H9 (cell line): ENCODE results near the gene CCDC12. TPM values are rescaled to one million over a fixed set of nuclear protein-coding genes. Genes with fewer than 3 reads are reported as not detected.
A peak's percentile ranks its signal among the peaks of the same experiment; 100 is the strongest.

Experiments
- DNase-seq: peaks from one replicate; pipeline ENCODE4 v3.0.0-alpha.2; 2017
- H2AFZ ChIP-seq: one replicate; pipeline ENCODE4 v1.6.1; 2013; ENCODE audit warnings: mild to moderate bottlenecking, low read length, control low read depth, moderate library complexity
- H2AK5ac ChIP-seq: 2 replicates; pipeline ENCODE4 v1.6.1; 2013; ENCODE audit warnings: low read length, control low read depth, mixed read lengths; ENCODE audit not compliant: insufficient read length
- H2BK120ac ChIP-seq: one replicate; pipeline ENCODE4 v1.6.1; 2013; ENCODE audit warnings: low read depth, mild to moderate bottlenecking, low read length, control low read depth, inconsistent platforms; ENCODE audit not compliant: poor library complexity, severe bottlenecking
- H2BK12ac ChIP-seq: 2 replicates; pipeline ENCODE4 v1.6.1; 2013; ENCODE audit warnings: low read length, control low read depth, mixed read lengths, low read depth; ENCODE audit not compliant: insufficient read length
- H2BK15ac ChIP-seq: 2 replicates; pipeline ENCODE4 v1.6.1; 2013; ENCODE audit warnings: low read depth, low read length, control low read depth
- H2BK20ac ChIP-seq: one replicate; pipeline ENCODE4 v1.6.1; 2013; ENCODE audit warnings: low read depth, mild to moderate bottlenecking, low read length, control low read depth, inconsistent platforms; ENCODE audit not compliant: poor library complexity, severe bottlenecking
- H2BK5ac ChIP-seq: 2 replicates; pipeline ENCODE4 v1.6.1; 2013; ENCODE audit warnings: low read length, control low read depth, mixed read lengths; ENCODE audit not compliant: insufficient read length
- H3K14ac ChIP-seq: 2 replicates; pipeline ENCODE4 v1.6.1; 2013; ENCODE audit warnings: low read length, control low read depth; ENCODE audit not compliant: insufficient read depth
- H3K18ac ChIP-seq: 2 replicates; pipeline ENCODE4 v1.6.1; 2013; ENCODE audit warnings: low read depth, mild to moderate bottlenecking, mixed read lengths, low read length, control low read depth; ENCODE audit not compliant: insufficient read length
- H3K23ac ChIP-seq: 2 replicates; pipeline ENCODE4 v1.6.1; 2013; ENCODE audit warnings: low read length, control low read depth, mixed read lengths, low read depth; ENCODE audit not compliant: insufficient read length
- H3K23me2 ChIP-seq: 2 replicates; pipeline ENCODE4 v1.6.1; 2013; ENCODE audit warnings: low read depth, mild to moderate bottlenecking, mixed read lengths, low read length, control low read depth; ENCODE audit not compliant: insufficient read length, poor library complexity, severe bottlenecking
- H3K27ac ChIP-seq: 2 replicates; pipeline ENCODE4 v1.5.1; 2013; ENCODE audit warnings: low read length, control low read depth, mixed read lengths, low read depth; ENCODE audit not compliant: insufficient read length
- H3K27me3 ChIP-seq: 2 replicates; pipeline ENCODE4 v1.6.1; 2013; ENCODE audit warnings: low read length, control low read depth, inconsistent platforms; ENCODE audit not compliant: insufficient read depth
- H3K4ac ChIP-seq: 2 replicates; pipeline ENCODE4 v1.6.1; 2013; ENCODE audit warnings: low read depth, mild to moderate bottlenecking, control low read depth, inconsistent platforms, low read length, moderate library complexity
- H3K4me1 ChIP-seq: 2 replicates; pipeline ENCODE4 v1.6.1; 2013; ENCODE audit warnings: low read length, control low read depth, inconsistent platforms; ENCODE audit not compliant: insufficient read depth
- H3K4me2 ChIP-seq: 2 replicates; pipeline ENCODE4 v1.6.1; 2013; ENCODE audit warnings: low read length, control low read depth, mixed read lengths; ENCODE audit not compliant: insufficient read length, insufficient read depth
- H3K56ac ChIP-seq: 2 replicates; pipeline ENCODE4 v1.6.1; 2013; ENCODE audit warnings: low read depth, mild to moderate bottlenecking, mixed read lengths, low read length, control low read depth; ENCODE audit not compliant: insufficient read length
- H3K79me1 ChIP-seq: 2 replicates; pipeline ENCODE4 v1.6.1; 2013; ENCODE audit warnings: low read depth, mild to moderate bottlenecking, moderate library complexity, low read length, control low read depth, inconsistent platforms; ENCODE audit not compliant: insufficient read depth, poor library complexity, severe bottlenecking
- H3K79me2 ChIP-seq: 2 replicates; pipeline ENCODE4 v1.6.1; 2013; ENCODE audit warnings: low read length, control low read depth, inconsistent platforms; ENCODE audit not compliant: insufficient read depth
- H3K9ac ChIP-seq: 2 replicates; pipeline ENCODE4 v1.6.1; 2013; ENCODE audit warnings: low read length, control low read depth, mixed read lengths; ENCODE audit not compliant: insufficient read length; ENCODE audit errors: extremely low read depth
- H3K9me3 ChIP-seq: one replicate; pipeline ENCODE4 v1.6.1; 2013; ENCODE audit warnings: low read depth, low read length, inconsistent platforms; ENCODE audit not compliant: control insufficient read depth
- H3T11ph ChIP-seq: one replicate; pipeline ENCODE4 v1.6.1; 2013; ENCODE audit warnings: mild to moderate bottlenecking, low read length, control low read depth, inconsistent platforms
- H4K20me1 ChIP-seq: one replicate; pipeline ENCODE4 v1.6.1; 2013; ENCODE audit not compliant: control insufficient read depth, insufficient read length, insufficient read depth
- H4K5ac ChIP-seq: 2 replicates; pipeline ENCODE4 v1.6.1; 2013; ENCODE audit warnings: low read depth, mild to moderate bottlenecking, mixed read lengths, low read length, control low read depth; ENCODE audit not compliant: insufficient read length
- H4K8ac ChIP-seq: replicated peaks from 2 replicates; pipeline ENCODE4 v1.6.1; 2013; ENCODE audit warnings: low read length, control low read depth, mixed read lengths, low read depth; ENCODE audit not compliant: insufficient read length
- H4K91ac ChIP-seq: 2 replicates; pipeline ENCODE4 v1.6.1; 2013; ENCODE audit warnings: low read depth, mild to moderate bottlenecking, moderate library complexity, mixed read lengths, low read length, control low read depth; ENCODE audit not compliant: insufficient read length
- H3K27ac Mint-ChIP-seq, 3 experiments: 2 replicates in 2 of 3; 3 replicates in 1 of 3; pipeline ENCODE4 v1.8.0; 2020 to 2021; ENCODE audit warnings: mixed read lengths in 3 of 3, mild to moderate bottlenecking in 1 of 3, moderate library complexity in 1 of 3
- H3K27me3 Mint-ChIP-seq: 2 replicates; pipeline ENCODE4 v1.8.0; 2021; ENCODE audit warnings: low read depth, mild to moderate bottlenecking, moderate library complexity, mixed read lengths
- H3K36me3 Mint-ChIP-seq, 3 experiments: 2 replicates in 2 of 3; 3 replicates in 1 of 3; pipeline ENCODE4 v1.8.0; 2020 to 2021; ENCODE audit warnings: low read depth in 3 of 3, mixed read lengths in 3 of 3; ENCODE audit not compliant: insufficient read depth in 1 of 3
- H3K4me1 Mint-ChIP-seq, 2 experiments: 2 replicates each; pipeline ENCODE4 v1.8.0; 2020; ENCODE audit warnings: mixed read lengths in 2 of 2
- H3K4me3 Mint-ChIP-seq, 2 experiments: 2 replicates in 1 of 2; 3 replicates in 1 of 2; pipeline ENCODE4 v1.8.0; 2020 to 2021; ENCODE audit warnings: mild to moderate bottlenecking in 2 of 2, mixed read lengths in 2 of 2, moderate library complexity in 1 of 2
- H3K9me3 Mint-ChIP-seq, 2 experiments: 2 replicates in 1 of 2; 3 replicates in 1 of 2; pipeline ENCODE4 v1.8.0; 2020; ENCODE audit warnings: mild to moderate bottlenecking in 2 of 2, mixed read lengths in 2 of 2, moderate library complexity in 1 of 2
- WGBS: extraction: QIAGEN DNeasy Blood & Tissue Kit; methylation state at CpG from one replicate; pipeline ENCODE4 v1.1.7; 2013; ENCODE audit warnings: missing lambda C conversion rate, low lambda C conversion rate, mixed read lengths; ENCODE audit not compliant: insufficient read length; ENCODE audit errors: extremely low coverage; 5-methylcytosine and 5-hydroxymethylcytosine counted together
- total RNA-seq: library from RNA; stranded (reverse); gene quantifications from 2 replicates; pipeline ENCODE4 v1.2.1, GENCODE V29; 2021
- TF ChIP-seq, protein P1 (sequence below): fragments of 200-600 bp; sonication (generic); conservative IDR thresholded peaks from 3 replicates; pipeline ENCODE4 v1.8.0; 2021; ENCODE audit warnings: antibody characterized with exemption, mild to moderate bottlenecking

CCDC12 gene
- total RNA-seq, 1 experiment from 2014 or later = 54.0 TPM

DNA sequence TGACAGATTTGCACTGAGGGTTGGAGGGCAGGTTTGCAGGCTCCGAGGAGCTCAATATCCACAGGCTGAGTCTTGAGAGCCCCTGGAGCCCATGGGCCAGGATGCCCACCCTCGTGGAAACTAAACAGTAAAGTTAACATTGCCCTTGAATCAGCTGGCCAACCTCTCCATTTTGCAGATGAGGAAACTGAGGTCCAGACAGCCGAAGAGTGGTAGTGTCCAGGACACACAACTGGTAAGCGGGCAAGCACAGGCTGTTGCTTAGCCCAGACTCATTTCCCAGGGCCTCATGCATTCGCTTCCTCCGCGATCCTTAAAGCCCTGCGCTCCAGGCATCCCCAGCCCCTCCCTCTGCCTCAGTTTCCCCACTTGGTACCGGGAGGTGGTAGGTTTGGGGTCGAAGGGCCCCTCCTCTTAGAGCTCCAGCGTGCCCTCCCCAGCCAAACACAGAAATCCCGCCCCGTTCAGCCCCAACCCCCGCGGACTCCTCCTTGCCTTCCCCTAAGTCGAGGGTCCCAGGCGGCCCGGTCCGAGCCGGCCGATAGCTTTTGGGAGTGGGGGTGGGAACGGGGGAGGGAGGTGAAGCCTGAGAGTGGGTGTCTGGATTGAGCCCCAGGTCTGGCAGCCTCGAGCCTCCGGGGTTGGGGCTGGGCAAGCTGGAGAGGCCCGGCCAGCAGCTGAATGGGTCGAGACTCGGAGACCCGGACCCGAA, 95.5 kb downstream of the CCDC12 start:
- Mint-ChIP-seq H3K36me3 (no peaks in the 10 kb centered on the region), H3K4me1 (peaks cover 14 to 34% of the 10 kb centered on the region in 2 experiments), H3K27me3 (peaks cover 94% of the 10 kb centered on the region), H3K27ac (no peak overlapping the region), H3K9me3 (no peaks in the 10 kb centered on the region; a peak in 1 of 5 replicates), H3K4me3 (peak overlapping the region; percentile 54 to 82)
- Histone ChIP-seq H3K56ac (no peak overlapping the region), H2AK5ac (no peak overlapping the region), H2BK12ac (no peak overlapping the region), H3T11ph (no peak overlapping the region), H3K27ac (no peak overlapping the region), H3K9me3 (no peaks in the 10 kb centered on the region), H3K23ac (no peak overlapping the region), H3K14ac (no peak overlapping the region), H2BK120ac (no peak overlapping the region), H3K79me1 (no peaks in the 10 kb centered on the region), H3K4ac (no peak overlapping the region), H2BK5ac (no peak overlapping the region), H4K20me1 (no peaks in the 10 kb centered on the region), H3K27me3 (peaks cover 59% of the 10 kb centered on the region), H3K4me1 (no peaks in the 10 kb centered on the region), H2BK20ac (no peak overlapping the region), H3K79me2 (no peaks in the 10 kb centered on the region), H4K8ac (no peak overlapping the region), H3K18ac (no peak overlapping the region), H4K91ac (no peak overlapping the region), H2BK15ac (no peak overlapping the region), H3K9ac (no peak overlapping the region), H4K5ac (no peak overlapping the region), H2AFZ (no peak overlapping the region), H3K23me2 (peaks cover 5% of the 10 kb centered on the region), H3K4me2 (peak overlapping the region; percentile 38)
- no CpG with 5 or more reads among the region's 29 CpGs for WGBS
- TF ChIP-seq, protein P1, sequence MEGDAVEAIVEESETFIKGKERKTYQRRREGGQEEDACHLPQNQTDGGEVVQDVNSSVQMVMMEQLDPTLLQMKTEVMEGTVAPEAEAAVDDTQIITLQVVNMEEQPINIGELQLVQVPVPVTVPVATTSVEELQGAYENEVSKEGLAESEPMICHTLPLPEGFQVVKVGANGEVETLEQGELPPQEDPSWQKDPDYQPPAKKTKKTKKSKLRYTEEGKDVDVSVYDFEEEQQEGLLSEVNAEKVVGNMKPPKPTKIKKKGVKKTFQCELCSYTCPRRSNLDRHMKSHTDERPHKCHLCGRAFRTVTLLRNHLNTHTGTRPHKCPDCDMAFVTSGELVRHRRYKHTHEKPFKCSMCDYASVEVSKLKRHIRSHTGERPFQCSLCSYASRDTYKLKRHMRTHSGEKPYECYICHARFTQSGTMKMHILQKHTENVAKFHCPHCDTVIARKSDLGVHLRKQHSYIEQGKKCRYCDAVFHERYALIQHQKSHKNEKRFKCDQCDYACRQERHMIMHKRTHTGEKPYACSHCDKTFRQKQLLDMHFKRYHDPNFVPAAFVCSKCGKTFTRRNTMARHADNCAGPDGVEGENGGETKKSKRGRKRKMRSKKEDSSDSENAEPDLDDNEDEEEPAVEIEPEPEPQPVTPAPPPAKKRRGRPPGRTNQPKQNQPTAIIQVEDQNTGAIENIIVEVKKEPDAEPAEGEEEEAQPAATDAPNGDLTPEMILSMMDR = no peak
- no peak for DNase-seq
